Measurements from ENCODE around the gene YPEL3.

GRCh38 chr16:30085820-30086219, 10.2 kb downstream of the YPEL3 start:
- TF ChIP-seq, protein P1, sequence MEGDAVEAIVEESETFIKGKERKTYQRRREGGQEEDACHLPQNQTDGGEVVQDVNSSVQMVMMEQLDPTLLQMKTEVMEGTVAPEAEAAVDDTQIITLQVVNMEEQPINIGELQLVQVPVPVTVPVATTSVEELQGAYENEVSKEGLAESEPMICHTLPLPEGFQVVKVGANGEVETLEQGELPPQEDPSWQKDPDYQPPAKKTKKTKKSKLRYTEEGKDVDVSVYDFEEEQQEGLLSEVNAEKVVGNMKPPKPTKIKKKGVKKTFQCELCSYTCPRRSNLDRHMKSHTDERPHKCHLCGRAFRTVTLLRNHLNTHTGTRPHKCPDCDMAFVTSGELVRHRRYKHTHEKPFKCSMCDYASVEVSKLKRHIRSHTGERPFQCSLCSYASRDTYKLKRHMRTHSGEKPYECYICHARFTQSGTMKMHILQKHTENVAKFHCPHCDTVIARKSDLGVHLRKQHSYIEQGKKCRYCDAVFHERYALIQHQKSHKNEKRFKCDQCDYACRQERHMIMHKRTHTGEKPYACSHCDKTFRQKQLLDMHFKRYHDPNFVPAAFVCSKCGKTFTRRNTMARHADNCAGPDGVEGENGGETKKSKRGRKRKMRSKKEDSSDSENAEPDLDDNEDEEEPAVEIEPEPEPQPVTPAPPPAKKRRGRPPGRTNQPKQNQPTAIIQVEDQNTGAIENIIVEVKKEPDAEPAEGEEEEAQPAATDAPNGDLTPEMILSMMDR (IDR thresholded peaks at IDR 0.05; ENCODE audit: insufficient read depth, low read length) = no peak
- TF ChIP-seq, protein P2, sequence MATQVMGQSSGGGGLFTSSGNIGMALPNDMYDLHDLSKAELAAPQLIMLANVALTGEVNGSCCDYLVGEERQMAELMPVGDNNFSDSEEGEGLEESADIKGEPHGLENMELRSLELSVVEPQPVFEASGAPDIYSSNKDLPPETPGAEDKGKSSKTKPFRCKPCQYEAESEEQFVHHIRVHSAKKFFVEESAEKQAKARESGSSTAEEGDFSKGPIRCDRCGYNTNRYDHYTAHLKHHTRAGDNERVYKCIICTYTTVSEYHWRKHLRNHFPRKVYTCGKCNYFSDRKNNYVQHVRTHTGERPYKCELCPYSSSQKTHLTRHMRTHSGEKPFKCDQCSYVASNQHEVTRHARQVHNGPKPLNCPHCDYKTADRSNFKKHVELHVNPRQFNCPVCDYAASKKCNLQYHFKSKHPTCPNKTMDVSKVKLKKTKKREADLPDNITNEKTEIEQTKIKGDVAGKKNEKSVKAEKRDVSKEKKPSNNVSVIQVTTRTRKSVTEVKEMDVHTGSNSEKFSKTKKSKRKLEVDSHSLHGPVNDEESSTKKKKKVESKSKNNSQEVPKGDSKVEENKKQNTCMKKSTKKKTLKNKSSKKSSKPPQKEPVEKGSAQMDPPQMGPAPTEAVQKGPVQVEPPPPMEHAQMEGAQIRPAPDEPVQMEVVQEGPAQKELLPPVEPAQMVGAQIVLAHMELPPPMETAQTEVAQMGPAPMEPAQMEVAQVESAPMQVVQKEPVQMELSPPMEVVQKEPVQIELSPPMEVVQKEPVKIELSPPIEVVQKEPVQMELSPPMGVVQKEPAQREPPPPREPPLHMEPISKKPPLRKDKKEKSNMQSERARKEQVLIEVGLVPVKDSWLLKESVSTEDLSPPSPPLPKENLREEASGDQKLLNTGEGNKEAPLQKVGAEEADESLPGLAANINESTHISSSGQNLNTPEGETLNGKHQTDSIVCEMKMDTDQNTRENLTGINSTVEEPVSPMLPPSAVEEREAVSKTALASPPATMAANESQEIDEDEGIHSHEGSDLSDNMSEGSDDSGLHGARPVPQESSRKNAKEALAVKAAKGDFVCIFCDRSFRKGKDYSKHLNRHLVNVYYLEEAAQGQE (IDR thresholded peaks at IDR 0.05; ENCODE audit: insufficient replicate concordance, low read depth) = no peak
- TF ChIP-seq POLR2AphosphoS5 (IDR thresholded peaks at IDR 0.05; ENCODE audit: low read depth) (peak; percentile 13; the same call in 1 of the 2 replicates), GABPA (IDR thresholded peaks at IDR 0.05; ENCODE audit: low read depth) (no peak), SPI1 (IDR thresholded peaks at IDR 0.05; ENCODE audit: borderline replicate concordance, low read depth) (no peak)

Data from HL-60 (cell line).